Measurements from ENCODE around the gene TXNL4B. TPM values are rescaled to one million over a fixed set of nuclear protein-coding genes. Genes with fewer than 3 reads are reported as not detected.

TXNL4B gene
- total and polyA plus RNA-seq, 4 donors: 5.0 to 11.6 (median 7.5) TPM

GRCh38 chr16:72094266-72094610 lies 818 bp upstream of the TXNL4B start (continued):
- TF ChIP-seq, protein P1, sequence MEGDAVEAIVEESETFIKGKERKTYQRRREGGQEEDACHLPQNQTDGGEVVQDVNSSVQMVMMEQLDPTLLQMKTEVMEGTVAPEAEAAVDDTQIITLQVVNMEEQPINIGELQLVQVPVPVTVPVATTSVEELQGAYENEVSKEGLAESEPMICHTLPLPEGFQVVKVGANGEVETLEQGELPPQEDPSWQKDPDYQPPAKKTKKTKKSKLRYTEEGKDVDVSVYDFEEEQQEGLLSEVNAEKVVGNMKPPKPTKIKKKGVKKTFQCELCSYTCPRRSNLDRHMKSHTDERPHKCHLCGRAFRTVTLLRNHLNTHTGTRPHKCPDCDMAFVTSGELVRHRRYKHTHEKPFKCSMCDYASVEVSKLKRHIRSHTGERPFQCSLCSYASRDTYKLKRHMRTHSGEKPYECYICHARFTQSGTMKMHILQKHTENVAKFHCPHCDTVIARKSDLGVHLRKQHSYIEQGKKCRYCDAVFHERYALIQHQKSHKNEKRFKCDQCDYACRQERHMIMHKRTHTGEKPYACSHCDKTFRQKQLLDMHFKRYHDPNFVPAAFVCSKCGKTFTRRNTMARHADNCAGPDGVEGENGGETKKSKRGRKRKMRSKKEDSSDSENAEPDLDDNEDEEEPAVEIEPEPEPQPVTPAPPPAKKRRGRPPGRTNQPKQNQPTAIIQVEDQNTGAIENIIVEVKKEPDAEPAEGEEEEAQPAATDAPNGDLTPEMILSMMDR (IDR thresholded peaks at IDR 0.05; ENCODE audit: low read depth, low read length, missing input control): no peak
- TF ChIP-seq HNF4A (conservative IDR thresholded peaks at IDR 0.05) (no peak), JUND (IDR thresholded peaks at IDR 0.05) (no peak), FOXA1 (IDR thresholded peaks at IDR 0.05) (no peak), RXRA (IDR thresholded peaks at IDR 0.05) (no peak), FOXA2 (IDR thresholded peaks at IDR 0.05) (no peak), SP1 (IDR thresholded peaks at IDR 0.05) (no peak)

DNA sequence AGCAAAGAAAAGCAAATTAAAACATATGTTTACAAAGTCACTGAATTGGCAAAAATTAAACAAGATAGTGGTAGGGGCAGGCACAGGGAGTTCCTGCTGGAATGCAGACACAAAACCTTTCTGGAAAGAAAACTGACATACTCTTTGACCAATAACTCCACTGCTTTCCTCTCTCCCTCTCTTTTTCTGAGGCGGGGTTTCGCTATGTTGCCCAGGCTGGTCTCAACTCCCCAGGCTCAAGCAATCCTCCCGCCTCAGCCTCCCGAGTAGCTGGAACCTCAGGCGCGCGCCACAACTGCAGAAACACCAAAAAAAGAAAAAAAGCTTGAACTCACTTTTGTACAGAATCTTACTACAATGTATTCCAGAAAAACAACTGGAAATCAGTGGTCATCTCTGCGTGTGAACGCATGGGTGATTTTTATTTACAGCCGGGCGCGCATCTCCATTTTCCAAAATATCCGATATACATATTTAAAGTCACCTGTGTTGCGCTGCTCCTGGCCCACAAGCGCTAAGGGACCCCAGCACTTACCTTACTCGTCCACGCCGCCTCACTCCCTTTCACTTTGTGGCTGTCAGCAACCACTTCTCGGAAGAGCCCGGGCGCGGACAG lies 480 bp downstream of the TXNL4B start:
- Histone ChIP-seq H3K9ac (ENCODE audit: low read depth in 1 of 2, low read length in 2 of 2) (peak overlapping the region; percentile 29 to 70), H3K27me3 (ENCODE audit: control insufficient read depth in 4 of 4, insufficient read depth in 4 of 4, low read length in 3 of 4) (no peaks in the 10 kb centered on the region), H3K4me1 (ENCODE audit: control insufficient read depth in 4 of 4, insufficient read depth in 4 of 4, low read length in 3 of 4) (peaks cover 0 to 38% (median 29%) of the 10 kb centered on the region in 4 donors), H3K36me3 (ENCODE audit: control insufficient read depth in 4 of 4, insufficient read depth in 3 of 4, low read depth in 1 of 4, low read length in 3 of 4) (peaks cover 12 to 45% (median 36%) of the 10 kb centered on the region in 4 donors), H3K4me3 (ENCODE audit: low read depth in 1 of 3, low read length in 3 of 3) (peak overlapping the region; percentile 65 to 97 (median 93)), H3K9me3 (ENCODE audit: control insufficient read depth in 4 of 4, low read length in 3 of 4) (no peaks in the 10 kb centered on the region), H3K27ac (ENCODE audit: low read depth in 1 of 2, low read length in 2 of 2) (peak overlapping the region; percentile 78 to 81)
- TF ChIP-seq GABPA (IDR thresholded peaks at IDR 0.05 in 1 of 2, conservative IDR thresholded peaks at IDR 0.05 in 1 of 2) (no peak), RXRA (IDR thresholded peaks at IDR 0.05) (peak in 1 of 2 donors; percentile 8)
- under 1% methylated on average over 22 of the region's 22 CpGs for WGBS
- DNase-seq (ENCODE audit: low spot score): no peak

DNA sequence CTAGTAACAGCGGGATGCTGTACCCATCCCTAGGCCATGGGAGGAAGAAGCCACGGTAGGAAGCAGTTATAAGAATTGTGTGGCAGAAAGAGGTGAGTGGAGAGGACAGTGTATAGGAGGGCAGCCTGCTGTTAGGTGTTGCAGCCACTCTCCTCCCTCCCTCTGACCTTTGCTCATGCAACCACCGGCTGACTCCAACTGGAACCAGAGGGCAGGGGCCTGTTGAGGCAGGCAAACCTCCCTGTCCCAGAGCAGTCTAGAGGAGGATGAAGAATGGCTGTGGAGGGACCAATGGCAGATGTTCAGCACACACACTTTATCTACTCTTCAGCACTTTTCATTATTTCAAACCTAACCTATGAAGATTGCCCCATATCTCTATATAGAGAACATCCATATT lies 2.2 kb downstream of the TXNL4B start:
- Histone ChIP-seq H3K27ac (ENCODE audit: low read depth in 1 of 2, low read length in 2 of 2) (no peak overlapping the region), H3K36me3 (ENCODE audit: control insufficient read depth in 4 of 4, insufficient read depth in 3 of 4, low read depth in 1 of 4, low read length in 3 of 4) (peaks cover 17 to 43% (median 30%) of the 10 kb centered on the region in 4 donors), H3K27me3 (ENCODE audit: control insufficient read depth in 4 of 4, insufficient read depth in 4 of 4, low read length in 3 of 4) (no peaks in the 10 kb centered on the region), H3K4me3 (ENCODE audit: low read depth in 1 of 3, low read length in 3 of 3) (peak overlapping the region in 1 of 3 donors; percentile 24), H3K4me1 (ENCODE audit: control insufficient read depth in 4 of 4, insufficient read depth in 4 of 4, low read length in 3 of 4) (peaks cover 0 to 38% (median 29%) of the 10 kb centered on the region in 4 donors), H3K9ac (ENCODE audit: low read depth in 1 of 2, low read length in 2 of 2) (no peak overlapping the region), H3K9me3 (ENCODE audit: control insufficient read depth in 4 of 4, low read length in 3 of 4) (no peaks in the 10 kb centered on the region)
- TF ChIP-seq FOXA1 (IDR thresholded peaks at IDR 0.05) (no peak), EGR1 (IDR thresholded peaks at IDR 0.05; ENCODE audit: low read depth in 2 of 2) (no peak), RAD21 (IDR thresholded peaks at IDR 0.05) (peak in 1 of 2 donors; percentile 33), SP1 (IDR thresholded peaks at IDR 0.05) (peak; percentile 69), YY1 (IDR thresholded peaks at IDR 0.05) (peak; percentile 59), GABPA (IDR thresholded peaks at IDR 0.05 in 1 of 2, conservative IDR thresholded peaks at IDR 0.05 in 1 of 2) (peak in 1 of 2 donors; percentile 52), HNF4A (conservative IDR thresholded peaks at IDR 0.05) (peak; percentile 76 to 83), RXRA (IDR thresholded peaks at IDR 0.05) (peak; percentile 63 to 73), FOXA2 (IDR thresholded peaks at IDR 0.05) (peak; percentile 11)
- TF ChIP-seq, protein P2, sequence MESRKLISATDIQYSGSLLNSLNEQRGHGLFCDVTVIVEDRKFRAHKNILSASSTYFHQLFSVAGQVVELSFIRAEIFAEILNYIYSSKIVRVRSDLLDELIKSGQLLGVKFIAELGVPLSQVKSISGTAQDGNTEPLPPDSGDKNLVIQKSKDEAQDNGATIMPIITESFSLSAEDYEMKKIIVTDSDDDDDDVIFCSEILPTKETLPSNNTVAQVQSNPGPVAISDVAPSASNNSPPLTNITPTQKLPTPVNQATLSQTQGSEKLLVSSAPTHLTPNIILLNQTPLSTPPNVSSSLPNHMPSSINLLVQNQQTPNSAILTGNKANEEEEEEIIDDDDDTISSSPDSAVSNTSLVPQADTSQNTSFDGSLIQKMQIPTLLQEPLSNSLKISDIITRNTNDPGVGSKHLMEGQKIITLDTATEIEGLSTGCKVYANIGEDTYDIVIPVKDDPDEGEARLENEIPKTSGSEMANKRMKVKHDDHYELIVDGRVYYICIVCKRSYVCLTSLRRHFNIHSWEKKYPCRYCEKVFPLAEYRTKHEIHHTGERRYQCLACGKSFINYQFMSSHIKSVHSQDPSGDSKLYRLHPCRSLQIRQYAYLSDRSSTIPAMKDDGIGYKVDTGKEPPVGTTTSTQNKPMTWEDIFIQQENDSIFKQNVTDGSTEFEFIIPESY (IDR thresholded peaks at IDR 0.05): no peak
- TF ChIP-seq, protein P3, sequence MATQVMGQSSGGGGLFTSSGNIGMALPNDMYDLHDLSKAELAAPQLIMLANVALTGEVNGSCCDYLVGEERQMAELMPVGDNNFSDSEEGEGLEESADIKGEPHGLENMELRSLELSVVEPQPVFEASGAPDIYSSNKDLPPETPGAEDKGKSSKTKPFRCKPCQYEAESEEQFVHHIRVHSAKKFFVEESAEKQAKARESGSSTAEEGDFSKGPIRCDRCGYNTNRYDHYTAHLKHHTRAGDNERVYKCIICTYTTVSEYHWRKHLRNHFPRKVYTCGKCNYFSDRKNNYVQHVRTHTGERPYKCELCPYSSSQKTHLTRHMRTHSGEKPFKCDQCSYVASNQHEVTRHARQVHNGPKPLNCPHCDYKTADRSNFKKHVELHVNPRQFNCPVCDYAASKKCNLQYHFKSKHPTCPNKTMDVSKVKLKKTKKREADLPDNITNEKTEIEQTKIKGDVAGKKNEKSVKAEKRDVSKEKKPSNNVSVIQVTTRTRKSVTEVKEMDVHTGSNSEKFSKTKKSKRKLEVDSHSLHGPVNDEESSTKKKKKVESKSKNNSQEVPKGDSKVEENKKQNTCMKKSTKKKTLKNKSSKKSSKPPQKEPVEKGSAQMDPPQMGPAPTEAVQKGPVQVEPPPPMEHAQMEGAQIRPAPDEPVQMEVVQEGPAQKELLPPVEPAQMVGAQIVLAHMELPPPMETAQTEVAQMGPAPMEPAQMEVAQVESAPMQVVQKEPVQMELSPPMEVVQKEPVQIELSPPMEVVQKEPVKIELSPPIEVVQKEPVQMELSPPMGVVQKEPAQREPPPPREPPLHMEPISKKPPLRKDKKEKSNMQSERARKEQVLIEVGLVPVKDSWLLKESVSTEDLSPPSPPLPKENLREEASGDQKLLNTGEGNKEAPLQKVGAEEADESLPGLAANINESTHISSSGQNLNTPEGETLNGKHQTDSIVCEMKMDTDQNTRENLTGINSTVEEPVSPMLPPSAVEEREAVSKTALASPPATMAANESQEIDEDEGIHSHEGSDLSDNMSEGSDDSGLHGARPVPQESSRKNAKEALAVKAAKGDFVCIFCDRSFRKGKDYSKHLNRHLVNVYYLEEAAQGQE (IDR thresholded peaks at IDR 0.05): peak; percentile 33
- TF ChIP-seq, protein P4, sequence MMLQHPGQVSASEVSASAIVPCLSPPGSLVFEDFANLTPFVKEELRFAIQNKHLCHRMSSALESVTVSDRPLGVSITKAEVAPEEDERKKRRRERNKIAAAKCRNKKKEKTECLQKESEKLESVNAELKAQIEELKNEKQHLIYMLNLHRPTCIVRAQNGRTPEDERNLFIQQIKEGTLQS (IDR thresholded peaks at IDR 0.05): no peak
- WGBS: 47% methylated on average over 3 of the region's 3 CpGs
- DNase-seq (ENCODE audit: low spot score): no peak
